Femur (tissue), 1 donor: Measurements from ENCODE around the gene MTMR11.
"Not testable (repeated sequence)": the region's sequence is repeated elsewhere in the genome, so short reads cannot be mapped to it uniquely, and the experiment has no call there.

Experiments
- DNase-seq: peaks from one replicate; pipeline ENCODE4 v3.0.0-alpha.2; 2017

The MTMR11 gene, protein sequence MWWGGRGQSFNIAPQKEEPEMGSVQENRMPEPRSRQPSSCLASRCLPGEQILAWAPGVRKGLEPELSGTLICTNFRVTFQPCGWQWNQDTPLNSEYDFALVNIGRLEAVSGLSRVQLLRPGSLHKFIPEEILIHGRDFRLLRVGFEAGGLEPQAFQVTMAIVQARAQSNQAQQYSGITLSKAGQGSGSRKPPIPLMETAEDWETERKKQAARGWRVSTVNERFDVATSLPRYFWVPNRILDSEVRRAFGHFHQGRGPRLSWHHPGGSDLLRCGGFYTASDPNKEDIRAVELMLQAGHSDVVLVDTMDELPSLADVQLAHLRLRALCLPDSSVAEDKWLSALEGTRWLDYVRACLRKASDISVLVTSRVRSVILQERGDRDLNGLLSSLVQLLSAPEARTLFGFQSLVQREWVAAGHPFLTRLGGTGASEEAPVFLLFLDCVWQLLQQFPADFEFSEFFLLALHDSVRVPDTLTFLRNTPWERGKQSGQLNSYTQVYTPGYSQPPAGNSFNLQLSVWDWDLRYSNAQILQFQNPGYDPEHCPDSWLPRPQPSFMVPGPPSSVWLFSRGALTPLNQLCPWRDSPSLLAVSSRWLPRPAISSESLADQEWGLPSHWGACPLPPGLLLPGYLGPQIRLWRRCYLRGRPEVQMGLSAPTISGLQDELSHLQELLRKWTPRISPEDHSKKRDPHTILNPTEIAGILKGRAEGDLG

DNA sequence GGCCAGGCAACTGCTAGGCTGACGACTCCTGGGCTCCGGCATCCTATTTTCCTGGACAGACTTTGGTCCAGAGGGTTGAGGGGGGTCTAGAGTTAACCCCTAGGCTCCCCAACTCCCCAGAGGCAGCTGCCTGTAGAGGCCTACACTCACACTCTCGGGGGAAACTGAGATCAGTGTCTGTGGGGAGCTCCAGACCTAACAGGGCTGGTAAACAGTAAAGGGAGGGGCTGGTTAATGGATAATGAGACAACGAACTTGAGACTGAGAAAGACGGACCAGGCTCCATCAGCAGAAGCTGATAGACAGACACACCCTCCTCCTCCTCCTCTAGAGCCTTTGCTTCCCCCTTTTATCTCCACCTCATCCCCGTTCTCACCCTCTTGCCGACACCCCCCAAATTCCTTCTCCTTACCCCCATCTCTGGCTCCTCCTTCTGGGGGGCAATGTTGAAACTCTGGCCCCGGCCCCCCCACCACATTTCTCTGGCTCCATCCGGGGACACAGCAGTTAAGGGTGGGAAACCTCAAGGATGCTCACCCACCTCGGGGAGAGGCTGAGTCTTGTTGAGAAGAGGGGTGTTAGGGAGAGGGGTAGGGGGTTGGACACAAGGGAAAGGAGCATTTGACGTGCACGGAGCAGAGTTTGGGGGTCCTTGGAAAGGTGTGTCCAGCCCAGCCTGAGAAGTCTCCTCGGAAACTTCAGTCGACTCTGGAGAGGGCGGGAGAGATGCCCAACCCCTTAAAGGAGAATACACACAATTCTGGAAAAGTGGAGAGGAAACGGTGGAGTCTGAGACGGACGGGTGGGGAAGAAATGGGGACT, at the start of gene MTMR11:
Gene MTMR11, minus strand, starts transcription at position 710 of the 822 bp plus-strand sequence. Its CDS starts 232 bp downstream, at position 478.
- DNase-seq = peak; percentile 75

DNA sequence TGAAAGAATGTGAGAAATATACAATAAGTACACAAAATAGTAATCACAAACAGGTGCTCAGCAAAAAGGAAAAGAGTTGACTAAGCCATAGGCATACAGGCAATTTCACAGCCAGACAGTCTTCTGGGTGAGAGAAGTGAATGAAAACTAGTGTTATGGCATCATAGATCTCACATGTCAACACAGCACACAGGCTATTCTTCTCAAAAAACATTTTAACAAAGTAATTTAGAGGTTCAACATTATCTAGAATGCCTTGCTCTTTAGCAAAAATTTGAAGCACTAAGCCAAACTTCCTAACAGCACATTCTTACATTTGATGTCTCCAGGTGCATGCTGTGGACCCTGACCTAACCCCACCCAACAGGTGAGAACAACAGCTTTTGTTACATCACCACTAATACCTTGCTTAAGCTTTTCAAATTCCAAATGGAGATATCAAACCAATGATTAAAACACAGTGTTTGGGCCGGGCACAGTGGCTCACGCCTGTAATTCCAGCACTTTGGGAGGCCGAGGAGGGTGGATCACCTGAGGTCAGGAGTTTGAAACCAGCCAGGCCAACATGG, 43.4 kb upstream of the MTMR11 start:
- DNase-seq = no peak

DNA sequence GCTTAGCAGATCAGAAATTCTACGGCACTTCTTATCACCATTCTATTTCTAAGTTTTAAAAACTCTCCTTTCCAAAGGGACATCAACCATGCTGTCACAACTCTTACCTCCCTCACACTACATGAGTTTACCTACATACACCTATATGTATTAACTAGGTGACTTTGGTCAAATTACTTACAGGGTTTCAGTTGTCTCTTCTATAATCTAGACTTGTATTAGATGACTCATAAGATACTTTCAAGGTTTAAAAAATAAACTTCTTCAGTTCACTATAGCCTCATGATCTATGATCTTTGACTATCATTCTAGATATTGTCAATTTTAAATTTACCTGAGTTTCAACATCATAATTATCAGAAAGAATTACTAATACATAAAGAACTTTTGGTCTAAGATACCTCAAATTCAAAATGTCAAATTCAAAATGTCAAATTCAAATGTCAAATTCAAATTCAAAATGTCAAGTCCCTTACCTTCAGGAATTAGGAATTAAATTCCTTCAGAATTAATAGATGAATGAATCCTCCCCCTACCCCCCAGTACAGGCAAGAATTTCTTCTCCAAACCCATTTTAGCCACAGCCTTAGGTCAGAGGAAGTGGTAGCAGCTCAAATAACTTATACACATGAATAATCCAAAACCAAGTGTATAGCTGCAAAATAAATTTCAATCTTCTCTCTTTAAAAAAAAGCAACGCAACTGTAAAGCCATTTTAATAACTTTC, 42.7 kb upstream of the MTMR11 start:
- DNase-seq = no peak

DNA sequence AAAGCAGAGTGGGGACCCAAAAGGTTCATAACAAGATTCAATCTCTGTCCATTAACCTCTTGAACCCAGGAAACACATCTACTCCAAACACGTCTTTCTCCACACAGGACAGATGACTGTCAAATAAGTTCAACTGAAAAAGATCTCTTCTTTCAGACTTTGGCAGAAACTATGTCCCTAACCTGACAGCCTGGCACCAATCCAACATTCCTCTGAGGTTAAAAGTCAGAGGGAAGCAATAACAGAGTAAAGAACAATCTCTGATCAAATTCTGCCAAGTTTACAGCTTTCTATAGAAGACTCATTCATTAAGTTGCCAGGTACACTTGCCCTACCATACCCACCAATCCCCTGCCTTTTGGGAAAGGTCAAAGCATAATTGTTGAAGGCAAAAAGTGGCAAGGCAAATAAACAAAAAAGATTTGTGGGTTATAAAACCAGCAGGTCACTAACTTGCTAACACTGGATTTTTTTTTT, 41.9 kb upstream of the MTMR11 start:
- DNase-seq = no peak

DNA sequence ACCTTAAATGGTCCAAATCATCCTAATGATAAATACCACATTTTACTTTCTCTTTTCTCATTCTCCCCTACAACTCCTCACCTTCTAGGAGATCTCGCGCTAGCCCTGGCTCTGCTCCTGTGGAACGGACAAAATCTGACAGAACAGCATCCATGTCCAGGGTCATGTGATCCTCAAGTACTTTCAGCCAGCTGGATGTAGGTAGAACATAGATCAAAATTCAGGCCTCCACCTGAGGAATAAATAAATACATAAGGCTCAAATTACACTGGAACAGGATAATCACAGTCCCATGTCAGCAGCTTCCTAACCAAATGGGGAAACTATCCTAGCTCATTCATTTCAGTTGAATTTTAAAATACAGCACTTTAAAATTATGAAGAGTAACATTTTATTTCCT, 40.7 kb upstream of the MTMR11 start:
- no peak for DNase-seq

DNA sequence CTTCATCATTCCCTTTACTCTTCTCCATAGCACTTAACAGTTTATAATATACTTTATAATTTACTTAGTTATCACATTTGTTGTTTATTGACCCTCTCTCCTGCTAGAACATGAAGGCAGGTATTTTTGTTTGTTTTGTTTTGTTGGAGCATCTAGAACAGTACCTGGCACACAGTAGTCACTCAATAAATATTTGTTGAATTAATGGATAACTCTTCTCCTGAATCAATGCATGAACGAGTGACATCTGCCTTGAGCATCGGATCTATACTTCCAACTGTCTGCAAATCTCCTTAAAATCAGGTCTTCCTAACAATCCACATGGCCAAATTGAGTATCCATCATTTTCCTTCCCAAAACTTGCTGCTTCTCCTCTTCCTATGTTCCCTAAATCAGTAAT, 35.9 kb upstream of the MTMR11 start:
- no peak for DNase-seq

DNA sequence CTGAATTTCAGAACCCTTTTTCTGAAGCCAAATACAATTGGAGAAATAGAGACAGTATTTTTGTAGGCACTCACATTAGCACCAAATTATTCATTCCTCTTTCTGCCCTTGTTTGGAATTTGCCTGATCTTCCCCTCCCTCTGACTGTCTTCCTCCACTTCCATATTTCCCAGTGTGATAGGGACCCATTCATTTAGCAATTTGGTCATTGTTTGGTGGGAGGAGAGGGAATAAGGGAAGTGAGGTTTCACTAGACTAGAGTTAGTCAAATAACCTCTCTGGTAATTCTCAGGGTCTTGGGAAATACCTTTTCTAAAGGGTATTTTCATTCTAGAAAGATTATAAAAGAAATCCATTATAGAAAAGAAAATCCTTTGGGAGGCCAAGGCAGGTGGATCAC, 31.0 kb upstream of the MTMR11 start:
- no peak for DNase-seq

DNA sequence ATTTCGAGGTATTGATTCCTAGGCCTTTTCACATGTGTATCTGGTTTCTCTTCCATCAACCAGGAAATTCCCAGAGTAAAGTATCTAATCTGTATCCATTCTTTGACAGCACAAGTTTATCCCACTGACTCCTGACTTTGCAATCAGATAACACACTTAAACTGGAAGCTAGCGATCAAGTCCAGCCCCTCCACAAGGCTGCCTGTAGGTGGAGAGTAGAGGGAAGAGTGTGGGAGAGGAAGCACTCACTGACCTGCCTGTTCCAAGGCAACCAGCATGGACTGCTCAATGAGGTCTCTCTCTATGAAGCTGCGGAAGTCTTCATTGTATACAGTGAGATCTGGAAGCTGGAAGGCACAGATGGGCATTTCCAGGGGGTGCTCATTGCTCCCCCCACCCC, 30.4 kb upstream of the MTMR11 start:
- no peak for DNase-seq

DNA sequence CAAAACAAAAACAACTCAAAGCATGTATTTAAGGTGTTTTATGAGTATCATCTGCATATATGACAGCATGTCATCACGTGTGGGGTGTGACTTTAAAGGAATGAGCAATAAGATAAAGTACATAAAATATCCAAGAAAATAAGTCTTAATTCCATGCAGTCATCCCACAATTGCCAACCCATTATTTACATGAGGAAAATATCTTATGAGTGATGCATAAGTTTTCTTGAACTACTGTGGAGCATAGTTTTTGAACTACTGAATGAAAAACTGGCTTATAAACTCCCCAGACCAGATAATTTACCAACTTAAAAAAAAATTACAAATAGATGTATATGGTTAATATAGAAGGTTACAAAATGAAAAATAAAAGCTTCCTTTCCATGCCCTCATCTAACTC, 29.7 kb upstream of the MTMR11 start:
- DNase-seq = no peak

DNA sequence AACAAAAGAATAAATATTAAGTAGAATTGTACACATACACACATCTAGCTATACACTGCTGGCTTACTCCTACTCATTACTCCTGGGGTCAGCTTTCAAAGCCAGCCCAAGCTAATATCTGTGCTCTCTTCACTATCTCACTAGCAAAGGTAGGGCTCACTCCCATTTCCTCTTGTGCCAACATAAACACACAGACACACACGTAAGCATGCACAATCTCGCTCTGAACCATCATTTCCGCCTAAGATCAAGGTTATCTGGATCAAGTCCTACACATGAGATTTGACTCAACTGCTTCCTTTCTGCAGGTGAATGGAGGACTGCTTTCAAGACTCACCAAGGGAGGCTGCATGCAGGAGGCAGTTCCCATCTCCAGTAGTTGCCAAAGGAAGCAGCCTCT, 28.8 kb upstream of the MTMR11 start:
- DNase-seq = no peak

DNA sequence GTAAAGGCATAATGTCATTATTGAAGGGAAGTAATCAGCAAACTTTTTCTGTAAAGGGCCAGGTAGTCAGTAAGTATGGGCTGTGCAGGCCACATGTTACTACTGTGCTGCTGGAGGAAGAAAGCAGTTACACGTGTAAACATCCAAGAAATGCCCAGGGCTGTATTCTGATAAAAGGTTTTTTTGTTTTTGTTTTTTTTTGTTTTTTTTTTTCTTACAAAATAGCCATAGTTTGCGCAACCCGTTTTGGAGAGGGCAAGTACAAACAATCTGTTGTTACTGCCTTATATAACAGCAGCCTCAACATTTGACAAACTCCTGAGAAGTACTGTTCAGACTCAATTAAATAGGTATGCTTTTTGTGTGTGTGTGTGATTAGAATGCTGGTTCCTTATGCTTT, 26.7 kb upstream of the MTMR11 start:
- no peak for DNase-seq

DNA sequence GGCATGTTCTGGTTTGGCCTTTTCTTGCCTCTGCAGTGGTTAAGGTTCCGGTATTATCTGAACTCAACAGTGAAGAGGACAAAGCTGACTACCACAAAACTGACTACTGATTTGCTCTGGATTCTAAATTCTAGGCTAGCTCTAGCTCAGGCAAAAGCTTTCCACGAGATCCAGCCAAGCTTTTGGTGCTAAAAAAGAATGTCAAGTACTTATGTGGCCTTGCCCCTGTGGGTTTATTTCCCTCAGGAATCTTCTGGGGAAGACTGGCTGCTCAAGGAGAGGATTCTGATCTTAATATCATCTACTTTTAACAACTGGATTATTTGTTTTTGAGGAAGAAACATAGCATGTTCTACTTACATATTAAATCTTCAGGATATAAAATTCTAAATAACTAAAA, 26.1 kb upstream of the MTMR11 start:
- DNase-seq = no peak

DNA sequence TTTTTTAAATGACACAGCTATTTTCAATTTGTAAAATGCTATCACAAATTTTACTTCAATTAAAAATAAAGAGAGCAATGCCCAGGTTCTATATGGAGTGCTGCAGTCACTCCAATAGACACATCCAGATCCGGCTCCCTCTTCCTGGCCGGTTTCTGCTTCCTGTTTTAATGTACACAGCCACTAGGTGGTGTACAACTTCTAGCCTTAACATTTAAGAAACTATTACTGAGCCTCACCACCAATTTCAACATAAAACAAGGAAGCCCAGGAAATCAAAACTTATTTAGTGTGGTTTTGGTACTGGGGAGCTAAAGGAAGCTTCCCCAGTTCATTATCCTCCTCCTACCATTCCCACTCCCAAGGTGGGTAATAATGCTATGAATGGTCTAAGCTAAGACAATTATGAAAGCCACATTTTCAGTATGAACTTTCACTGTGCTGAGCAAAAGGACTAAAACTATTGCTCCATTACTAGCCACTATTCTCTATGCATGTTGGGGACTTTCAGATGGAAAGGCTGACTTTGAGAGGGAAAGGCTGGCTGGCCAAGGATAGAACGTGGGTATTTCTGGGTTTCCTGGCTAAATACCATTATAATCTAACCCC, 25.5 kb upstream of the MTMR11 start:
- DNase-seq = peak; percentile 66

DNA sequence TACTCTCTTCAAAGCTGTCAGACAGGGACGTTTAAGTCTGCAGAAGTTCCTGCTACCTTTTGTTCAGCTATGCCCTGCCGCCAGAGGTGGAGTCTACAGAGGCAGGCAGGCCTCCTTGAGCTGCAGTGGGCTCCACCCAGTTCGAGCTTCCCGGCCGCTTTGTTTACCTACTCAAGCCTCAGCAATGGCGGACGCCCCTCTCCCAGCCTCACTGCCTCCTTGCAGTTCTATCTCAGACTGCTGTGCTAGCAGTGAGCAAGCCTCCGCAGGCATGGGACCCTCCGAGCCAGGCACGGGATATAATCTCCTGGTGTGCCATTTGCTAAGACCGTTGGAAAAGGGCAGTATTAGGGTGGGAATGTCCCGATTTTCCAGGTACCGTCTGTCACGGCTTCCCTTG, 20.9 kb upstream of the MTMR11 start:
- not testable (repeated sequence) for DNase-seq

DNA sequence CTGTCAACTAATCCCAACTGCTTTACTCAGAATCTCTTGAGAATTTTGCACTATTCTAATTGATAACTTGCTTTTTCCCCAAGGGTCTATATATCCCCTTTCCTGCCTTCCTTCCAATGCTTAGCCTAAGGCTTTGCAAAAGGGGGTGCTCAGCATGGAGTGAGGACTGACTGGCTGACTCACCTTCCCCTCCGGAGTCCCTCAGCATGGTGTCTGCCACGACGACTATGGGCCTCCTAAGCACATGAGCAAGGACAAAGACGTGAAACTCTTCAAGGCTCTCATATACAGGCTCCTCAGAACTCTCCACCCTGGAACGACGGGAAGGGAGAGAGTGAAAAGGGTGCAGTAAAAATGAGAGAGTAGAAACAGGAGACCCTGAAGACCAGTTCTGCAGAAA, 13.2 kb upstream of the MTMR11 start:
- no peak for DNase-seq

DNA sequence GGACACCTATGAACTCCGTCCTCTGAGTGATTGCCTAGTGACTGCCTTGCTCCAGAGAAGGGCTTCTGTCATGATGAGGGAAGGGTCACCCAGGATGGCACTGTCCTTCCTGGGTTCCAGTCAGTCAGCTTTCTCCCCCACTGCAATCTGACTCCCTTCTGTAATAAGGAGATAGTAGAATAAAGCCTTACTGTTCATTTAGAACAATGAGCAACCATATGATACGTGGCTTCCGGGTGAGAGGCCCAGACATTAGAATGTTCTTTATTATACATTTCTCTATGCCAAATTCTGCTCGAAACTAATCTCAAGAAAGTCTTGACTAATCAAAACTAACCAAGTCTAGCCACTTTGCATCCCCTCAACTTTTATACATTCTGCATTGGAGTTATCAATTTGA, 8.5 kb upstream of the MTMR11 start:
- DNase-seq = no peak

DNA sequence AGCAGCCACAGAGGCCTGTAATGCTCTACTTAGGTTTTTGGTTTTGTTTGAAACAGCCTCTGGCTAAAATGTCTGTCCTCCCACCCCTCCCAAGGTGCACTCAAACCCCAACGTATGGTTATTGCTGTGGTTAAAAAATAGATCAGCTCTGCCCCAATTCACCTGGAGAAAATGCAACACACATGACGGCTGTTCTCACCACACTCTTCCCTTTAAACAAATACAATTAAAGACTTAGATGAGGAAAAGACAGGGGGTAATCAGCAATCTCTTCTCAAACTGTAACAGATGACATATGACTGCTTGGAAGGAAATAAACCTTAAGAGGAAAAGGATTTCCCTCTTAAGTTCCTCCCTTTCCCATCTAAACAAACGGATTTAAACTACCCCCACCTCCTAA, 6.2 kb upstream of the MTMR11 start:
- no peak for DNase-seq

DNA sequence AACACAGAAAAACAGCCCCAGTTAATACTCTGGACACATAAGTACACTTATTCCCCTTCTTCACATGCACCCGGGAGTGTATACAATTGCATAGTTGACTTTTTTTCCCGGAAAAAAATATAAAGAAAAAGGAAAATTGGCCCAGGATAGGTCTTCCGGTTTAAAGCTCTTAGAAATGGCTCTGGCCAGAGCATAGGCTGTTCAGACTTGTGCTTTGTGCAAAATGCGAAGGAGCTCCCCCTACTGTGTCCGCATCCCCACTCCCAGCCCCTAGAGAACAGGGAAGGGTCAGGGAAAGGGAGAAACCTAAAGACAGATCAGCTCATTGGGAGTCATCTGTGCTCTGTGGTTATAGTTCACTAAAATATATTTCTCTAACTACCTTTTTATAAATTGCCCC, 5.5 kb upstream of the MTMR11 start:
- DNase-seq = peak; percentile 61

DNA sequence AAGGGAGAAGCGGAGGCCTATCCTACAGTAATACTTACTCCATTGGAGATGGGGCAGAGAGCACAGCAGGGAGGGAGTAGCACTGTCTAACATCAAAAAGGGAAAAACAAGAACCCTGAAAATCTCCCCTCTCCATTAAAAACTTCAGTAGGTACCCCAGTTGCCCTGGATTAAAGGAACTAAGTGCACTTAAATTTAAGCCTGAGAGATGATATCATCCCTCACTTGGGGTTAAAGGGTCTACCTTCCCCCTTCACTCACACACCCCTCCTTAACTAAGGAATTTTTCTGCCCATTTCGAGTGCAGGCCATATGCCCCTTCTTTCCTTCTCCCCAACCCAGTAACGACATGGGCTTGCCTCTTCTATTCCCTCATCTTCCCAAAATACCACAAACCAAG, 3.7 kb upstream of the MTMR11 start:
- DNase-seq = no peak

DNA sequence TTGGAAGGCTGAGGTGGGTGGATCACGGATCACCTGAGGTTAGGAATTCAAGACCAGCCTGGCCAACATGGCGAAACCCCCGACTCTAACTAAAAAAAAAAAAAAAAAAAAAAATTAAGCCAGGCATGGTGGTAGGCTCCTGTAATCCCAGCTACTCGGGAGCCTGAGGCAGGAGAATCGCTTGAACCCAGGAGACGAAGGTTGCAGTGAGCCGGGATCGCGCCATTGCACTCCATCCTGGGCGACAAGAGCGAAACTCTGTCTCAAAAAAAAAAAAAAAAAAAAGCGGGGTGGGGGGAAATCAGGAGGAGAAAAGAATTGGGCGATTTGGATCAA, 2.0 kb upstream of the MTMR11 start:
- not testable (repeated sequence) for DNase-seq

DNA sequence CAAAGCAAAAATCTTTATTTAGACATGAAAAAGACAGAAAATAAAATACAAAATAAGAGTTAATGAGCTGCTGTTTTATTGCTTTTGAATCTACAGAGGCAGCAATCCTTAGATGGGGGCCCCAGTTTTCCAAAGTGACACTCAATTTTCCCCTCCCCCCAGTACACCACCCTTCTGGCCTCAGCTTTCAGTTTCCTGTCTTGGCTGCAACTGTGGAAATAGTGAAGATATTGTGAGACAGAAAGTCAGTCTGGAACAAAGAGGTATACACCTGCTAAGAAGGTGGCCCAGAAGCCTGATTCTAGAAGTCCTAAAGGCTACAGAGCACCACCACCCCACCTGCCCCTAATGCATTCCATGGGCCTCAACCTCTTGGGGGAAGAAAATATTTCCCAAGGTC, 1.1 kb upstream of the MTMR11 start:
- DNase-seq = peak; percentile 57
